Measurements from ENCODE around the gene ULK4. TPM values are rescaled to one million over a fixed set of nuclear protein-coding genes. Genes with fewer than 3 reads are reported as not detected.

ULK4 gene
- total RNA-seq, 1 experiment from 2014 or later = 14.3 TPM

GRCh38 chr3:41975416-41976103 lies 13.7 kb upstream of the ULK4 start:
- in situ Hi-C loops (cut with HindIII; ENCODE audit: low pct_unique_long_range_greater_than_20kb, low sequenced_read_pairs) = no loop called here
- ATAC-seq (no peak), DNase-seq (ENCODE audit: low read depth, low spot score) (no peak)
- no peak for TF ChIP-seq TCF7L2 (IDR thresholded peaks at IDR 0.05; ENCODE audit: low read depth, low read length)
- TF ChIP-seq SIN3A (IDR thresholded peaks at IDR 0.05; ENCODE audit: borderline replicate concordance, insufficient read depth, low read depth, low read length) = no peak
- TF ChIP-seq POLR2AphosphoS5 (IDR thresholded peaks at IDR 0.05; ENCODE audit: low read depth, low read length) = no peak
- no peak for TF ChIP-seq REST (IDR thresholded peaks at IDR 0.05; ENCODE audit: insufficient read depth in 1 of 2, low read depth in 2 of 2, low read length in 1 of 2)
- no peak for TF ChIP-seq CTCF (IDR thresholded peaks at IDR 0.05)
- Histone ChIP-seq H3K36me3 (ENCODE audit: control insufficient read depth, insufficient read depth, low read length) (no peaks in the 10 kb centered on the region), H3K27me3 (ENCODE audit: control insufficient read depth, insufficient read depth, low read length) (no peaks in the 10 kb centered on the region), H3K4me1 (ENCODE audit: control insufficient read depth, insufficient read depth, low read length) (no peaks in the 10 kb centered on the region), H3K4me3 (ENCODE audit: low read depth in 2 of 2, low read length in 2 of 2) (no peak overlapping the region), H3K27ac (ENCODE audit: low read length) (no peak overlapping the region), H3K9me3 (ENCODE audit: control insufficient read depth, insufficient read depth, low read depth, low read length) (no peaks in the 10 kb centered on the region)
- BruUV-seq (replicated peaks) = no TSS peak
- ChIA-PET CTCF (no interaction called here), POLR2A (no interaction called here)
- intact Hi-C loops (cut with micrococcal nuclease; ENCODE audit: unreplicated experiment) = no loop called here

- POLR2A ChIA-PET = no interaction called here
- no peak overlapping the region for H3K4me3 ChIP-seq (ENCODE audit: low read depth in 2 of 2, low read length in 2 of 2)
- no TSS peak for BruUV-seq (replicated peaks)
Measured at GRCh38 chr3:41974223-41974622, 12.3 kb upstream of the ULK4 start.

More at GRCh38 chr3:41974223-41974622, 12.3 kb upstream of the ULK4 start:
- DNase-seq (ENCODE audit: low read depth, low spot score) = no peak
- no peaks in the 10 kb centered on the region for H3K9me3 ChIP-seq (ENCODE audit: control insufficient read depth, insufficient read depth, low read depth, low read length)
- no peaks in the 10 kb centered on the region for H3K4me1 ChIP-seq (ENCODE audit: control insufficient read depth, insufficient read depth, low read length)
- in situ Hi-C loops (cut with HindIII; ENCODE audit: low pct_unique_long_range_greater_than_20kb, low sequenced_read_pairs) (no loop called here), intact Hi-C loops (cut with micrococcal nuclease; ENCODE audit: unreplicated experiment) (no loop called here)
- no peaks in the 10 kb centered on the region for H3K36me3 ChIP-seq (ENCODE audit: control insufficient read depth, insufficient read depth, low read length)
- H3K27me3 ChIP-seq (ENCODE audit: control insufficient read depth, insufficient read depth, low read length) = no peaks in the 10 kb centered on the region
- TF ChIP-seq REST (IDR thresholded peaks at IDR 0.05; ENCODE audit: insufficient read depth in 1 of 2, low read depth in 2 of 2, low read length in 1 of 2) (no peak), SIN3A (IDR thresholded peaks at IDR 0.05; ENCODE audit: borderline replicate concordance, insufficient read depth, low read depth, low read length) (no peak), TCF7L2 (IDR thresholded peaks at IDR 0.05; ENCODE audit: low read depth, low read length) (no peak), CTCF (IDR thresholded peaks at IDR 0.05) (no peak), POLR2AphosphoS5 (IDR thresholded peaks at IDR 0.05; ENCODE audit: low read depth, low read length) (no peak)
- CTCF ChIA-PET = no interaction called here
- no peak overlapping the region for H3K27ac ChIP-seq (ENCODE audit: low read length)
- ATAC-seq = no peak
